Activated CD4-positive, alpha-beta T cell treated with anti-CD3 and anti-CD28 coated beads for 1 hour (primary cell): ENCODE results near the gene PTPRN2.
"Not testable (repeated sequence)": the region's sequence is repeated elsewhere in the genome, so short reads cannot be mapped to it uniquely, and the experiment has no call there.

Experiments used
- DNase-seq: peaks from one replicate; pipeline ENCODE4 v3.0.0-alpha.2; 2020

PTPRN2 gene

GRCh38 chr7:158258411-158259130, 329.1 kb downstream of the PTPRN2 start:
- DNase-seq = no peak

DNA sequence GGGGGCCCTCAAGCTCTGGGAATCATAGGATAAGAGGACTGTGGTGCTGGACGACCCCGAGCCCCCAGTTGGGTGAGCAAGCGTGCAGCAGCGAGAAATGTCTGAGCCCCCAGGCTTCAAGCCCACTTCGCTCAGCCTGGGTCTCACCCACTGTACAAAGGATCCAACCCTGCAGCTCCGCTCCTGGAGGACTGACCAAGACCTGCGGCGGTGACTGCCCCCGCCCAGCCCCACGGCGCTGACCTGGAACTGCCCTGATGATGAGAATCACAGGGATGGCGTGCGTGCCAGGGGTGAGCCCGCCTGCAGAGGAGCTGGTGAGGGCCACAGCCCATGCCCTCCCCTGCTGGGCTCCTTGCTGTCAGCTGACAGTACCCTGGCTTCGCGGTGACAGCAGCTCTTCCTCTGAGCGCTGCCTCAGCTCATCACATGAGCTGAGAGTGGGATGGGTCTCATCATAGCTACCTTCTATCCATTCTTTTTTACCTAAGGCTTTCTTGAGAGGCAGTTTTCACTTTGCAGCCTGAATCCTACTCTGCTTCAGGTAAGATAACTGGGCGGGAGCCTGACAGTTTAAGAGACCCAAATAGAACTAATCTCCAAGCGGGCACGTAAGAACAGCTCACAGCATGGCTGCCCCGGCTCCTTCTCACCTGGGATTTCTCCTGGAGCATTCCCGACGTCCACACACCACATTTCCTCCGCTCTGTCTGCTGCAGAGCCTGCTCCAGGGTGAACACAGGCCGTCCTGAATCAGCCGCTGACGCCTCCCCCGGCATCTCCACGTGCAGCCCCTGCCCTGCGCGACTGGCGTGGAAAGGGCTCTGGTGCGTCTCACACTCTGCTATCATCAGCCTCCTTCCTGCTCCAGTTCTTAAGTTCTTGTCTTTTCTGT, 329.9 kb downstream of the PTPRN2 start:
- no peak for DNase-seq

DNA sequence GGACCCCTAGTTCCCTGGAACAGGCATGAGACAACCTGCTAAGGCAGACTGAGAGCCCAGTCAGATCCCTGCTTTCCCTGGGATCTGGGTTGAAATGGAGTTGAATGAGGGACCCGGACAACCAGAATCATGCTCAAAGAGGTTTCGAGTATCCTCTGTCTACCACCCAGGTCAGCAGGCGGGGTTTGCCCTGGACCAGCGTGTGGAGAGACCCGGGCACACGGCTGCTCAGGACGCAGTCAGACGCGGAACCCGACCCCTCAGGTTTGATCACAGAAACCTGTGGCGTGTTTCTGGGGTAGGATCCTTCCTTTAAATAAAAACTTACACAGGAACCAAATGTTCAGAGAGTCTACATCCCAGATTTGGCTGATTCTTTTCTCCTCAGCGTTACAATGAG, 330.6 kb downstream of the PTPRN2 start:
- no peak for DNase-seq

GRCh38 chr7:158256091-158256816, 331.4 kb downstream of the PTPRN2 start:
- DNase-seq = no peak

- no peak for DNase-seq
Observed at GRCh38 chr7:158255558-158255957, 332.1 kb downstream of the PTPRN2 start.

DNA sequence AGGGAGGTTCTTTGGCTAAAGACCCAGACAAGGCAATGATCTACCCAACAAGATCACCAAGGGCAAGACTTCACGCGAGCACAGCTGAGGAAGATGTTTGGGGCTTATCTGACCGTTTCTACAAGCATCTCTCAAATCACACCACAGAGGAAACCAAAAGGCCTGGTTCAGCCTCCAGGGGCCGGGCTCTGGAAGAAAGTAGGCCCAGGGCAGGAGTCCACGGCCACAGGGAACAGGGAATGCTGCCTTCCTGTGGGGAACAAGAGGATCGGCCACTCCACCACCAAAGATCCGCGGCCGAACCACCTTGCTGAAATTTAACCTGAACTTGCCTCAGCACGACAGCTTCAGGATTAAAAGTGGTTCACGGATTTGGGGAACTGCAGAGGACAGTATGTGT, 332.5 kb downstream of the PTPRN2 start:
- no peak for DNase-seq

DNA sequence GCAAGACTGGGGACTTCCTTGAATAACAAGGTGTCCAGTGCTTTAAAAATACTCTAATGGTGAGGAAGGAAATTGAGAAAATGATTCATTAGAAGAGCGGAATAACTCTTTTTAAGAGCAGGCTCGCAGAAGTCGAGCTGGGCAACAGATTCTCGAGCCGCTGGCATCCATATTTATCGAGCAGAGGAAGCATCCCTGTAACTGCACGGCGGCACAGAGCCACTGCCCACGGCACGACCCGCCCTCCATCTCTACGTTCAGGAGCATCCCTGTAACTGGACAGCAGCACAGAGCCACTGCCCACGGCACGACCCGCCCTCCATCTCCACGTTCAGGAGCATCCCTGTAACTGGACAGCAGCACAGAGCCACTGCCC, 334.0 kb downstream of the PTPRN2 start:
- not testable (repeated sequence) for DNase-seq

GRCh38 chr7:158252837-158253669, 334.6 kb downstream of the PTPRN2 start:
- no peak for DNase-seq

DNA sequence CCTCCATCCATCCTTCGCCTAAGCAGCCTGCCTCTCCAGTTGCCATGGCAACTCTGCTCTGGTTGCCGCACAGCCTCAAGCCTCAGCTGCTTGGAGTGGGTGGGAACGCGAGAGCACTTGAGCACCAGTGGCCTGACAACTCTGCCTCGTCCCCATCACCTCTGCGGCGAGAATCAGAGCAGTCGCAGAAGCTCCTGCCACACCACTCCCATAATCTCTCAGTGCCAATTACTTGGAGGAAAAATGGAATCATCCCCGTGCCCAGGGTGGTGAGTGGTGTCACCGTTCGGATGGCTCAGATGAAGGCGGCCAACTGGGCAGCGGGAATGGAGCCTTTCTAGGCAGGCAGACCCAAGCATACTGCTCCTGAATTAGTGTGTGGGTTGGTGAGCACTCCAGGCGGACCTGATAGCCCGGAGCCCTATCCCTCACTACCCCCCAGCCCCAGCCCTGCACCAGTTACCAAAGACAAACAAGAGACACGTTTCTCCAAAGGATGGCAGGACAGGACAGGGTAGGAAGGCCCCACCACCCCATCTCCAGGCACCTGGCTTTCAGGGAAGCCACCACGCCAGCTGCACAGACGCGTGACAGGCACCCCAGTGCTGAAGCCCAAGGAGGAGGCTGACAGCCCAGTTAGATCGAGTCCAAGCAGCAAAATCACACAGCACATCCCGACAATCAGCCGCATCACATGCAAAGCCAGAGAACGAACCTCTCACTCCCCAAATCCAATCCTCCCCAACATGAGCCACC, 335.4 kb downstream of the PTPRN2 start:
- no peak for DNase-seq

- no peak for DNase-seq
Observed at GRCh38 chr7:158251061-158251965, 336.3 kb downstream of the PTPRN2 start.

DNA sequence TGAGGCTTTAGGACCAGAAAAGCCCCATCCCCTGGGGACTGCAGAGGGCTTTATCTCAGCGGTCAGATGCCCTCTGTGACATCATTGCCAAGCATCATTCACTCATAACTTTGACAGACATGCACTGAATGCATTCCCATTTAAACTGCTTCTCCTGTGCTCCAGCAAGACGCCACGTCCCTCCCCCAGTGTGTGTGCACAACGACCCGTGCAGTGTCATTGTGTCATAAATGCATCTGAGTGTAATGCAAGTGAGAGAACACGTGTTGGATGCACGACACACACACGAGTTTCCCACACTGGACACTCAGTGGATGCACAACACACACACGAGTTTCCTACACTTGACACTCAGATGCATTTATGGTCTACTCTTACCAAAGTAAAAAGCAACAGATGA, 337.9 kb downstream of the PTPRN2 start:
- DNase-seq = no peak

- DNase-seq = no peak
Observed at GRCh38 chr7:158248816-158249215, 338.8 kb downstream of the PTPRN2 start.

GRCh38 chr7:158247758-158248487, 339.7 kb downstream of the PTPRN2 start:
- no peak for DNase-seq

GRCh38 chr7:158246960-158247673, 340.5 kb downstream of the PTPRN2 start:
- DNase-seq = no peak

DNA sequence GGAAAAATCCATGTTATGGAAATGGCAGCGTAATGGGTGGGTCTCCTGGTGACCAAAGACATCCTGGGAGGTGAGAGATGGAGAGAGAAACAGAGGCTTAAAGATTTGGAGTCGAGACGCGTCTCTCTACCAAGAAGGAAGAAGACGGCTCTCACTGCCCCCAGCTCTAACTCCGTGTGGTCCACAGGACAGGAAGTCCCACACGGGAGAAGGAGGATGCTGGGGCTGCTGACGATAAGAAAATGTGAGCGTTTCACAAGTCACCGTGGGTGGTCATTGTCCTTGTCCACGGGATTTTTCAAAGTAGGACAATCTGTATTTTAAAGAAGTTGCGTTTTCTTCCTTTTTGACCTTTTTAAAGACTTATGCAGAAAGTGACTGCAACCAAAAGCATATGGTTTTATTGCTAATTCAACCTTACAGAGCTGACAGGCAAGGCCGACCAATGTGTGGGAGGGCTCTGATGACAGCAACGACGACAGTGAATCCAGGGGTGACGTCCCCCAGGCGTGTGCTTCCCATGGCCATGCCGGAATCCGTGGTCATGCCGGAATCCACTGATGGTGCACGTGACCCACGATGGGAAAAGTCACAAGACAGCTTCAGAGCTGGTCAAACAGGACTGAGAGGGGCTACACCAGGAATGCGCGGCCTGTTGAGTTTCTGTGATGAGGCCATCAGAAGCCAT, 341.2 kb downstream of the PTPRN2 start:
- DNase-seq = no peak

DNA sequence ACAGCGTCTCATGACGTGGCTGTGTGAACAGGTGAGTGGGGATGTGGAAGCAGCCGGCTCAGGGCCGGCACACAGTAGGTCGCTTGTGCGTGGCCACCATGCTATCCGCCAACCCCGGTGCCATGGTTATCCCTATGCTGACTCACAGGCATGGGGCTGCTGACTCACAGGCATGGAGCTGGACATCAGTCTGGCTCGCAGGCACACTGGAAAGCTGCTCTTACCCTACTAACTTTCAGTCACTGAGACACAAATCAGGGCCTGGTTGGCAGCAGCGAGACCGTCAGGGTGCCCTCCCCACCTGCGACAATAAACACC, 341.9 kb downstream of the PTPRN2 start:
- no peak for DNase-seq

- DNase-seq = no peak
Observed at GRCh38 chr7:158244873-158245723, 342.5 kb downstream of the PTPRN2 start.

GRCh38 chr7:158244430-158244829, 343.2 kb downstream of the PTPRN2 start:
- no peak for DNase-seq
